Measurements from ENCODE around the gene C2CD4A.

C2CD4A gene

GRCh38 chr15:62104846-62105245 lies 38.1 kb downstream of the C2CD4A start:
- no peaks in the 10 kb centered on the region for H3K9me3 ChIP-seq (ENCODE audit: control insufficient read depth, insufficient read depth, low read depth, low read length)
- no peak overlapping the region for H3K27ac ChIP-seq (ENCODE audit: low read depth, low read length)
- H3K36me3 ChIP-seq (ENCODE audit: control insufficient read depth, insufficient read depth, low read length) = no peaks in the 10 kb centered on the region
- no peaks in the 10 kb centered on the region for H3K27me3 ChIP-seq (ENCODE audit: control insufficient read depth, insufficient read depth, low read length)
- no peak overlapping the region for H3K9ac ChIP-seq (ENCODE audit: low read length)
- no peaks in the 10 kb centered on the region for H3K4me1 ChIP-seq (ENCODE audit: control insufficient read depth, insufficient read depth, low read length)
- H3K4me3 ChIP-seq (ENCODE audit: low read depth, low read length) = no peak overlapping the region

- no peaks in the 10 kb centered on the region for H3K27me3 ChIP-seq (ENCODE audit: control insufficient read depth, insufficient read depth, low read length)
- H3K4me3 ChIP-seq (ENCODE audit: low read depth, low read length) = no peak overlapping the region
- no peak overlapping the region for H3K9ac ChIP-seq (ENCODE audit: low read length)
- H3K36me3 ChIP-seq (ENCODE audit: control insufficient read depth, insufficient read depth, low read length) = no peaks in the 10 kb centered on the region
- no peaks in the 10 kb centered on the region for H3K4me1 ChIP-seq (ENCODE audit: control insufficient read depth, insufficient read depth, low read length)
- H3K9me3 ChIP-seq (ENCODE audit: control insufficient read depth, insufficient read depth, low read depth, low read length) = no peaks in the 10 kb centered on the region
- H3K27ac ChIP-seq (ENCODE audit: low read depth, low read length) = no peak overlapping the region
Measured at GRCh38 chr15:62105266-62105665, 38.5 kb downstream of the C2CD4A start.

GRCh38 chr15:62106096-62106495 lies 39.3 kb downstream of the C2CD4A start:
- Histone ChIP-seq H3K9me3 (ENCODE audit: control insufficient read depth, insufficient read depth, low read depth, low read length) (no peaks in the 10 kb centered on the region), H3K36me3 (ENCODE audit: control insufficient read depth, insufficient read depth, low read length) (no peaks in the 10 kb centered on the region), H3K9ac (ENCODE audit: low read length) (no peak overlapping the region), H3K27me3 (ENCODE audit: control insufficient read depth, insufficient read depth, low read length) (no peaks in the 10 kb centered on the region), H3K4me1 (ENCODE audit: control insufficient read depth, insufficient read depth, low read length) (no peaks in the 10 kb centered on the region), H3K4me3 (ENCODE audit: low read depth, low read length) (no peak overlapping the region), H3K27ac (ENCODE audit: low read depth, low read length) (no peak overlapping the region)

GRCh38 chr15:62107571-62108121 lies 40.9 kb downstream of the C2CD4A start:
- Histone ChIP-seq H3K9me3 (ENCODE audit: control insufficient read depth, insufficient read depth, low read depth, low read length) (no peaks in the 10 kb centered on the region), H3K4me1 (ENCODE audit: control insufficient read depth, insufficient read depth, low read length) (no peaks in the 10 kb centered on the region)

GRCh38 chr15:62108411-62108810 lies 41.6 kb downstream of the C2CD4A start:
- Histone ChIP-seq H3K27ac (ENCODE audit: low read depth, low read length) (no peak overlapping the region), H3K9me3 (ENCODE audit: control insufficient read depth, insufficient read depth, low read depth, low read length) (no peaks in the 10 kb centered on the region), H3K4me1 (ENCODE audit: control insufficient read depth, insufficient read depth, low read length) (no peaks in the 10 kb centered on the region), H3K27me3 (ENCODE audit: control insufficient read depth, insufficient read depth, low read length) (no peaks in the 10 kb centered on the region), H3K9ac (ENCODE audit: low read length) (no peak overlapping the region), H3K4me3 (ENCODE audit: low read depth, low read length) (no peak overlapping the region), H3K36me3 (ENCODE audit: control insufficient read depth, insufficient read depth, low read length) (no peaks in the 10 kb centered on the region)

More at GRCh38 chr15:62107571-62108121, 40.9 kb downstream of the C2CD4A start:
- no peak overlapping the region for H3K27ac ChIP-seq (ENCODE audit: low read depth, low read length)
- no peaks in the 10 kb centered on the region for H3K36me3 ChIP-seq (ENCODE audit: control insufficient read depth, insufficient read depth, low read length)
- H3K4me3 ChIP-seq (ENCODE audit: low read depth, low read length) = no peak overlapping the region
- no peaks in the 10 kb centered on the region for H3K27me3 ChIP-seq (ENCODE audit: control insufficient read depth, insufficient read depth, low read length)
- no peak overlapping the region for H3K9ac ChIP-seq (ENCODE audit: low read length)

- H3K27ac ChIP-seq (ENCODE audit: low read depth, low read length) = no peak overlapping the region
- H3K27me3 ChIP-seq (ENCODE audit: control insufficient read depth, insufficient read depth, low read length) = no peaks in the 10 kb centered on the region
- H3K9ac ChIP-seq (ENCODE audit: low read length) = no peak overlapping the region
- no peaks in the 10 kb centered on the region for H3K9me3 ChIP-seq (ENCODE audit: control insufficient read depth, insufficient read depth, low read depth, low read length)
- no peak overlapping the region for H3K4me3 ChIP-seq (ENCODE audit: low read depth, low read length)
- H3K4me1 ChIP-seq (ENCODE audit: control insufficient read depth, insufficient read depth, low read length) = no peaks in the 10 kb centered on the region
- no peaks in the 10 kb centered on the region for H3K36me3 ChIP-seq (ENCODE audit: control insufficient read depth, insufficient read depth, low read length)
Measured at GRCh38 chr15:62109437-62109836, 42.7 kb downstream of the C2CD4A start.

GRCh38 chr15:62109982-62110851 lies 43.4 kb downstream of the C2CD4A start:
- Histone ChIP-seq H3K4me3 (ENCODE audit: low read depth, low read length) (no peak overlapping the region), H3K4me1 (ENCODE audit: control insufficient read depth, insufficient read depth, low read length) (no peaks in the 10 kb centered on the region), H3K27me3 (ENCODE audit: control insufficient read depth, insufficient read depth, low read length) (no peaks in the 10 kb centered on the region), H3K27ac (ENCODE audit: low read depth, low read length) (no peak overlapping the region), H3K9ac (ENCODE audit: low read length) (no peak overlapping the region), H3K9me3 (ENCODE audit: control insufficient read depth, insufficient read depth, low read depth, low read length) (no peaks in the 10 kb centered on the region), H3K36me3 (ENCODE audit: control insufficient read depth, insufficient read depth, low read length) (no peaks in the 10 kb centered on the region)

GRCh38 chr15:62112081-62112480 lies 45.3 kb downstream of the C2CD4A start:
- H3K9me3 ChIP-seq (ENCODE audit: control insufficient read depth, insufficient read depth, low read depth, low read length) = no peaks in the 10 kb centered on the region
- no peak overlapping the region for H3K27ac ChIP-seq (ENCODE audit: low read depth, low read length)
- no peaks in the 10 kb centered on the region for H3K27me3 ChIP-seq (ENCODE audit: control insufficient read depth, insufficient read depth, low read length)
- H3K4me1 ChIP-seq (ENCODE audit: control insufficient read depth, insufficient read depth, low read length) = no peaks in the 10 kb centered on the region
- no peak overlapping the region for H3K4me3 ChIP-seq (ENCODE audit: low read depth, low read length)
- H3K36me3 ChIP-seq (ENCODE audit: control insufficient read depth, insufficient read depth, low read length) = no peaks in the 10 kb centered on the region
- no peak overlapping the region for H3K9ac ChIP-seq (ENCODE audit: low read length)

- no peaks in the 10 kb centered on the region for H3K4me1 ChIP-seq (ENCODE audit: control insufficient read depth, insufficient read depth, low read length)
- no peak overlapping the region for H3K9ac ChIP-seq (ENCODE audit: low read length)
- H3K36me3 ChIP-seq (ENCODE audit: control insufficient read depth, insufficient read depth, low read length) = no peaks in the 10 kb centered on the region
- no peak overlapping the region for H3K4me3 ChIP-seq (ENCODE audit: low read depth, low read length)
- no peaks in the 10 kb centered on the region for H3K9me3 ChIP-seq (ENCODE audit: control insufficient read depth, insufficient read depth, low read depth, low read length)
- no peaks in the 10 kb centered on the region for H3K27me3 ChIP-seq (ENCODE audit: control insufficient read depth, insufficient read depth, low read length)
- no peak overlapping the region for H3K27ac ChIP-seq (ENCODE audit: low read depth, low read length)
Measured at GRCh38 chr15:62112616-62113593, 46.1 kb downstream of the C2CD4A start.

GRCh38 chr15:62115847-62116246 lies 49.1 kb downstream of the C2CD4A start:
- Histone ChIP-seq H3K9me3 (ENCODE audit: control insufficient read depth, insufficient read depth, low read depth, low read length) (no peaks in the 10 kb centered on the region), H3K4me1 (ENCODE audit: control insufficient read depth, insufficient read depth, low read length) (peaks cover 6% of the 10 kb centered on the region), H3K9ac (ENCODE audit: low read length) (no peak overlapping the region), H3K4me3 (ENCODE audit: low read depth, low read length) (no peak overlapping the region), H3K27me3 (ENCODE audit: control insufficient read depth, insufficient read depth, low read length) (no peaks in the 10 kb centered on the region), H3K27ac (ENCODE audit: low read depth, low read length) (no peak overlapping the region), H3K36me3 (ENCODE audit: control insufficient read depth, insufficient read depth, low read length) (no peaks in the 10 kb centered on the region)

Measured in HUES6 (cell line).